Occipital lobe (tissue), 3 donors: ENCODE measurements around the gene ALOX15B. TPM values are rescaled to one million over a fixed set of nuclear protein-coding genes. Genes with fewer than 3 reads are reported as not detected.

Experiments used
- DNase-seq: peaks from one replicate; lab custom pipeline; 2025; lab: John Stamatoyannopoulos, UW
- small RNA-seq: library from RNA; depleted of rRNA; stranded (forward); fragments of <200 nt; gene quantifications from one replicate; pipeline ENCODE3, GENCODE V24; 2014
- total RNA-seq: library from RNA; depleted of rRNA; stranded (reverse); fragments of >200 nt; gene quantifications from one replicate; pipeline ENCODE4 v1.2.3, GENCODE V29; 2014

The ALOX15B gene
- total RNA-seq, 1 donor from 2014 or later, result 0.16 TPM

GRCh38 chr17:8079291-8080207 lies 40.7 kb downstream of the ALOX15B start:
- peak; percentile 37 for DNase-seq

DNA sequence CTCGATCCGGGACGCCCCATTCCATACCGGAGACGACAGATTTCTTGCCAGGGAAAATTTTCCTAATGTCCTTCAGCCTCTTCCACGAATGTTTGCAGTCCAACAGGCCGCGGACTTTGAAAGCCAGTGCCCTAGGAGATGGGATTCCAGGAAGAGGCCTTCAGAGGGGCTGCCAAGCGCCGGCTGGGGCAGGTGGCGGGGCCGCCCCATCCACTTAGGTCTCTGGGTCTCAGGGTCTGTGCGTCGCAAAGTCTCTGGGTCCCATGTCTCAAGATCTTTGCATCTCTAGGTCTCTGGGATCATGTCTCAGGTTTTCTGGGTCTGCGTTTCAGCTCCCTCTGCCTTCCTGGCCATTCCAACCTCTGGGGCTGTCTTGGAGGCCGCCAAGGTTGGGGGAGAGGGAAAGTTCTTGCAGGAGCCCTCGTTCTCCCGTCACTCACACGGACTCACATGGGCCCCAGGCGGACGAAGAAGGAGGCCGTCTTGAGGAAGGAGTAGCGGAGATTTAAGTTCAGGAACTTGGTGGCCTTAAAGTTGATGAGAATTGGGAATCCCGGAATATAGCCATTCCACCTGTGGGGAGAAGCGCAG lies 41.4 kb downstream of the ALOX15B start:
- no peak for DNase-seq

- DNase-seq, result no peak
Measured at GRCh38 chr17:8080799-8081219, 42.0 kb downstream of the ALOX15B start.

- DNase-seq, result no peak
Measured at GRCh38 chr17:8081876-8082275, 43.0 kb downstream of the ALOX15B start.

DNA sequence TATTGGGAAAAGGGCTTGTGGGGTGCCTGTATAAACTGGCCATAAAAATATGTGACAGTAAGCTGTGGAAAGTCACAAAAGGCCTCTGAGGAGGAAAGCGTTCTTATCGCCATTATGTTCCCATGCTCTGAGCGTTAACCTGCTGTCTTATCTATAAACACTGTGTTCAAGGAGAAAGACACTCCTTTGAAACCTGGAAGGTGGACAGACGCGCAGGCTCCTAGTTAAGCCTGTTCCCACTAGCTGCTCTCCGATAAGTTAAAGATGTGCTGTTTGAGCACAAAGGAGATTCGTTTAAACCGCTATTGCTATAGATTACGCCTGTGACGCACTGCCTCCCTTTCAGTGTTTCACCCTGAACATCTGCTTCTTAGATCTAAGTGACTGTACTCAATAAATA lies 43.4 kb downstream of the ALOX15B start:
- no peak for DNase-seq

DNA sequence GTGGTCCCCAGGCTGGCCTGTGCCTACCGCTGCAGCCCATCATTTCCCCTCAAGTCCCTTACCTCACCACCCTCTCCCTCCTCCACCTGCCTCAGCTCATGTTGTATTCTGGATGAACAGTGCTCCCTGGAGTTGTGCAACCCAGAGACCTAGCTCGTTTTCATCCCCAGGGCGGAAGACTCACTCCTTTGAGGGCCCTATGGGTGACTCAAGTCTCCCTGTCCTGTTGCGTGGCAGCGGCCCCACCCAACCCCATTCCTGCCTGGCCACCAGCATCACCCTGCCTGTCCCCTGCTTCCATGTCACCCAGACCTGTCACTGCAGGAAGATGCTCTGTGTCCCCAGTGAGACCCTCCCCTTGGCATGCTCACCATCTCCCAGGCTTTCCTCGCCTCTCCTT lies 45.4 kb downstream of the ALOX15B start:
- DNase-seq, result no peak

GRCh38 chr17:8087075-8087951 lies 48.5 kb downstream of the ALOX15B start, which contains the start of gene ALOX12B:
ALOX12B (minus strand) TSS chr17:8087716; CDS start chr17:8087442, 274 bp downstream.
- no peak for DNase-seq

DNA sequence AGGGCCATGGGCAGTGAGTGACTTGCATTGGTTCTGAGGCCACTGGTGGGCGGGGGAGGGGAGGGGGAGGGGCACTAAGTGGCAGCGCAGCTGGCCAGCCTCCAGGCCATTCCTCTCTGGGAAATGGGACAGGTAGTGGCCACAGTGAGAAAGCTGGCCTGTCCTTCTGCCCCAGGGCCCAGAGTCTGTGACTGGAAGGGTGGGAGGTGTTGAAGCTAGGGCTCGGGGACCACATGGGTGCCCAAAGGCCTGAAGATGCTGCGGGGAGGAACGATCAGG lies 49.0 kb downstream of the ALOX15B start:
- no peak for DNase-seq

GRCh38 chr17:8089728-8090127 lies 50.9 kb downstream of the ALOX15B start:
- DNase-seq, result no peak

DNA sequence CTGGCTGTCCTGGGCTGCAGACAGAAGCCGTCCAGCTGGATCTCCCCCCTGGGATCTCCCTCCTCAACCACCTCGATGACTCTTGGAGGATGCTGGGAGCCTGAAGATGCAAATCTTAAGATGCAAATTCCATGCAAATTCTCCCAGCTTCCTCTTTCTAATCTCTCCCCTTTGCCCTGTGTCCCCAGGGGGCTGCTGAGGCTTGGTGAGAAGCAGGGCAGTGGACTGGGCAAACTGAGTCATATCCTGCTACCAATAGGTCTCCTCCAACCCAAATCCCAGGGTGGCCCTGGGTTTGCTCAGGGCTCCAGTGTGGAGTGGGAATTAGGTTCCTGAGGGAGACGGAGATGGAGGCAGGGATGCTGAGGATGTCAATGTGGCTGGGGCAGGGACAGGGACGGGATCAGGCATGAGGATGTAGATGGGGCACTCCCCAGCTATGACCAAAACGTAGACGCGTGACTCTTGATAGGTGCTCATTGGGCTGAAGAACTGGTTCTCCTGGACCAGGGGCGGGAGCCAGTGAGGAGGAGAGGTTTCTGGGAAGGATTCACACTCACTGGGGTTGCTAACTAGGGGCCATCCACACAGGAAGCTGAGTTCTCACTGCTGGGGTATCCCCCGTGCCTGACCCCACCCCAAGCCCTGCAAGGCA lies 52.3 kb downstream of the ALOX15B start:
- DNase-seq, result no peak

GRCh38 chr17:8095361-8095760 lies 56.5 kb downstream of the ALOX15B start:
- no peak for DNase-seq

DNA sequence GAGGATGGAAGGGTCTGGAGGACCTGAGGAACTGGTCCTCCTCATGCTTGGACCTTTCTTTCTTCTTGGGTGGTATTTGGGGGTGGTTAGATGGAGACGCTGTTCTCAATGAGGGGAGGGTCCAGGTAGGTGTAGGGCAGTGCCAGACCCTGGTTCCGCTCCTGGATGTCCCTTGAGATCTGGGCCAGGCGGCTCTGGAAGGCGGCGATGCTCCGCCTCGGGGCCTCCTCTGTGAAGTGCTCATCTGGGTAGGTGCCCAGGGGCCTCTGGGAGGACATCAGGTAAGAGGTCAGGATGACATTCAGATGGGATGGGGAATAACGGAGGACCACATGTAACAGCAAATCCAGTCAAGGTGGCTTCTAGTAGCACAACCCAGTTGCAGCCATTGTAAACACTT lies 57.7 kb downstream of the ALOX15B start:
- no peak for DNase-seq

Small RNA genes within 50 kb of the gene (small RNA-seq; reads per million reads assigned to genes)
- not detected for gene MIR4314

Other genes with a start within 250 kb of the ALOX15B start
- 16.4 TPM for gene KDM6B, start 204.8 kb upstream of the ALOX15B start, total RNA-seq
- gene TMEM88, start 184.0 kb upstream of the ALOX15B start, total RNA-seq, result 1.2 TPM
- gene NAA38, start 181.5 kb upstream of the ALOX15B start, total RNA-seq, result 20.1 TPM
- 14.2 TPM for gene CYB5D1, start 181.1 kb upstream of the ALOX15B start, total RNA-seq
- 337 TPM for gene CHD3, start 150.3 kb upstream of the ALOX15B start, total RNA-seq
- 7.3 TPM for gene RNF227, start 122.8 kb upstream of the ALOX15B start, total RNA-seq
- gene KCNAB3, start 109.2 kb upstream of the ALOX15B start, total RNA-seq, result 2.7 TPM
- 22.3 TPM for gene TRAPPC1, start 107.1 kb upstream of the ALOX15B start, total RNA-seq
- 23.4 TPM for gene CNTROB, start 106.9 kb upstream of the ALOX15B start, total RNA-seq
- gene GUCY2D, start 36.4 kb upstream of the ALOX15B start, total RNA-seq, result 0.16 TPM
- gene ALOX12B, start 48.7 kb downstream of the ALOX15B start, total RNA-seq, result 1.4 TPM
- gene ALOXE3, start 79.5 kb downstream of the ALOX15B start, total RNA-seq, result 0.47 TPM
- 0.31 TPM for gene HES7, start 85.0 kb downstream of the ALOX15B start, total RNA-seq
- gene PER1, start 113.3 kb downstream of the ALOX15B start, total RNA-seq, result 7.8 TPM
- gene VAMP2, start 123.9 kb downstream of the ALOX15B start, total RNA-seq, result 27.9 TPM
- 35.9 TPM for gene TMEM107, start 137.3 kb downstream of the ALOX15B start, total RNA-seq
- 4.8 TPM for gene BORCS6, start 151.1 kb downstream of the ALOX15B start, total RNA-seq
- 2.7 TPM for gene AURKB, start 171.5 kb downstream of the ALOX15B start, total RNA-seq
- gene CTC1, start 209.0 kb downstream of the ALOX15B start, total RNA-seq, result 12.2 TPM
- gene PFAS, start 210.2 kb downstream of the ALOX15B start, total RNA-seq, result 20.0 TPM
- gene RANGRF, start 249.6 kb downstream of the ALOX15B start, total RNA-seq, result 3.7 TPM